Gastroesophageal sphincter (tissue), 4 donors: ENCODE measurements around the gene ZNF782. TPM values are rescaled to one million over a fixed set of nuclear protein-coding genes. Genes with fewer than 3 reads are reported as not detected.

Experiments
- ATAC-seq: fragments of 150-250 bp; one replicate; pipeline ENCODE4 v1.9.1; 2016; ENCODE audit warnings: mild to moderate bottlenecking, moderate library complexity
- H3K27ac ChIP-seq, 4 donors: fragments of 200-600 bp; sonication (generic) in 3 of 4; 1 replicate in 3 of 4; 2 replicates in 1 of 4; pipeline ENCODE4 v1.5.1; 2016 to 2019
- H3K27me3 ChIP-seq: fragments of 200-600 bp; sonication (generic); one replicate; pipeline ENCODE4 v1.5.1; 2019
- H3K36me3 ChIP-seq, 2 donors: fragments of 200-600 bp; sonication (generic); one replicate each; pipeline ENCODE4 v1.5.1; 2019; ENCODE audit warnings: control low read depth in 1 of 2
- H3K4me1 ChIP-seq, 3 donors: fragments of 200-600 bp; sonication (generic); 1 replicate in 2 of 3; 2 replicates in 1 of 3; pipeline ENCODE4 v1.5.1; 2016 to 2019; ENCODE audit warnings: control low read depth in 2 of 3
- H3K4me3 ChIP-seq, 2 donors: fragments of 200-600 bp; sonication (generic); one replicate each; pipeline ENCODE4 v1.5.1; 2019; ENCODE audit warnings: mild to moderate bottlenecking in 1 of 2, moderate library complexity in 1 of 2
- H3K9me3 ChIP-seq, 3 donors: fragments of 200-600 bp; sonication (generic); one replicate each; pipeline ENCODE4 v1.5.1; 2017 to 2019; ENCODE audit warnings: control low read depth in 2 of 3
- CTCF ChIP-seq, 4 experiments: fragments of 200-600 bp in 2 of 4; fragments of 450-650 bp in 2 of 4; sonication (generic) in 1 of 4; IDR thresholded peaks; one replicate each; pipeline ENCODE4 v1.5.1; 2017 to 2019; ENCODE audit warnings: antibody characterized with exemption in 4 of 4, mild to moderate bottlenecking in 2 of 4, moderate library complexity in 2 of 4
- EP300 ChIP-seq: sonication (generic); formaldehyde crosslinking; IDR thresholded peaks from one replicate; pipeline ENCODE4 v1.6.1; 2017; ENCODE audit warnings: antibody characterized with exemption, mild to moderate bottlenecking
- POLR2A ChIP-seq, 2 donors: fragments of 450-650 bp; IDR thresholded peaks; one replicate each; pipeline ENCODE4 v1.6.1; 2017; ENCODE audit warnings: antibody characterized with exemption in 2 of 2, mild to moderate bottlenecking in 2 of 2, moderate library complexity in 1 of 2
- POLR2AphosphoS5 ChIP-seq: sonication (generic); formaldehyde crosslinking; IDR thresholded peaks from one replicate; pipeline ENCODE4 v1.6.1; 2017; ENCODE audit warnings: antibody characterized with exemption
- WGBS, 2 donors: methylation state at CpG; one replicate each; pipeline ENCODE4 v1.1.5; 2018; ENCODE audit warnings: low coverage in 1 of 2; 5-methylcytosine and 5-hydroxymethylcytosine counted together
- total RNA-seq, 4 donors: library from RNA; depleted of rRNA; stranded (reverse); fragments of >200 nt; gene quantifications; one replicate each; pipeline ENCODE4 v1.1.0, GENCODE V29; 2016

Gene ZNF782
- total RNA-seq, 4 donors from 2014 or later: 9.4 to 15.1 (median 13.7) TPM

GRCh38 chr9:96884443-96884842, 30.1 kb upstream of the ZNF782 start:
- Histone ChIP-seq H3K27ac (no peak overlapping the region), H3K36me3 (no peaks in the 10 kb centered on the region), H3K27me3 (no peaks in the 10 kb centered on the region), H3K4me1 (no peaks in the 10 kb centered on the region), H3K4me3 (no peak overlapping the region), H3K9me3 (no peaks in the 10 kb centered on the region)
- TF ChIP-seq CTCF (IDR thresholded peaks at IDR 0.05) (no peak), EP300 (no peak), POLR2A (IDR thresholded peaks at IDR 0.05) (no peak), POLR2AphosphoS5 (no peak)
- no peak for ATAC-seq
- WGBS, 2 donors: no CpG with 5 or more reads among the region's 2 CpGs

- Histone ChIP-seq H3K27me3 (no peaks in the 10 kb centered on the region), H3K36me3 (no peaks in the 10 kb centered on the region), H3K27ac (no peak overlapping the region), H3K4me3 (no peak overlapping the region), H3K4me1 (no peaks in the 10 kb centered on the region), H3K9me3 (no peaks in the 10 kb centered on the region)
- ATAC-seq: no peak
- WGBS, 2 donors: no CpG with 5 or more reads among the region's 1 CpG
- TF ChIP-seq POLR2AphosphoS5: no peak
- no peak for TF ChIP-seq EP300
- no peak for TF ChIP-seq POLR2A (IDR thresholded peaks at IDR 0.05)
- TF ChIP-seq CTCF (IDR thresholded peaks at IDR 0.05): no peak
Measured at GRCh38 chr9:96883922-96884321, 29.6 kb upstream of the ZNF782 start.

- peaks cover 0 to 24% (median 10%) of the 10 kb centered on the region in 3 donors for H3K4me1 ChIP-seq
- peaks cover 44% of the 10 kb centered on the region for H3K27me3 ChIP-seq
- ATAC-seq: no peak
- TF ChIP-seq POLR2A (IDR thresholded peaks at IDR 0.05) (no peak), EP300 (no peak), CTCF (IDR thresholded peaks at IDR 0.05) (no peak), POLR2AphosphoS5 (no peak)
- WGBS, 2 donors: 0 to 14% methylated on average over 1 to 7 of the region's 43 CpGs
- no peak overlapping the region for H3K4me3 ChIP-seq
- no peaks in the 10 kb centered on the region for H3K9me3 ChIP-seq
- no peaks in the 10 kb centered on the region for H3K36me3 ChIP-seq
- H3K27ac ChIP-seq: no peak overlapping the region
Measured at GRCh38 chr9:96877269-96877668, 23.0 kb upstream of the ZNF782 start.

GRCh38 chr9:96875461-96876142, 21.3 kb upstream of the ZNF782 start:
- peak overlapping the region; percentile 36 to 49 for H3K4me3 ChIP-seq
- TF ChIP-seq POLR2A (IDR thresholded peaks at IDR 0.05): no peak
- no peak for TF ChIP-seq EP300
- no peak for TF ChIP-seq CTCF (IDR thresholded peaks at IDR 0.05)
- no peak for TF ChIP-seq POLR2AphosphoS5
- H3K9me3 ChIP-seq: no peaks in the 10 kb centered on the region
- H3K27me3 ChIP-seq: peaks cover 44% of the 10 kb centered on the region
- no peaks in the 10 kb centered on the region for H3K36me3 ChIP-seq
- H3K4me1 ChIP-seq: peaks cover 0 to 24% (median 10%) of the 10 kb centered on the region in 3 donors
- peak overlapping the region in 1 of 4 donors; percentile 21 for H3K27ac ChIP-seq
- 1 to 2% methylated on average over 16 to 18 of the region's 43 CpGs for WGBS, 2 donors
- no peak for ATAC-seq

- peak overlapping the region in 1 of 2 donors; percentile 49 for H3K4me3 ChIP-seq
- H3K4me1 ChIP-seq: peaks cover 0 to 24% (median 10%) of the 10 kb centered on the region in 3 donors
- peaks cover 44% of the 10 kb centered on the region for H3K27me3 ChIP-seq
- WGBS, 2 donors: 39 to 48% methylated on average over 11 to 13 of the region's 13 CpGs
- H3K36me3 ChIP-seq: no peaks in the 10 kb centered on the region
- ATAC-seq: peak; percentile 31
- no peak for TF ChIP-seq EP300
- no peak for TF ChIP-seq CTCF (IDR thresholded peaks at IDR 0.05)
- TF ChIP-seq POLR2AphosphoS5: no peak
- no peak for TF ChIP-seq POLR2A (IDR thresholded peaks at IDR 0.05)
- H3K9me3 ChIP-seq: no peaks in the 10 kb centered on the region
- peak overlapping the region in 1 of 4 donors; percentile 21 for H3K27ac ChIP-seq
Measured at GRCh38 chr9:96874947-96875460, 20.7 kb upstream of the ZNF782 start.
